Measurements from ENCODE around the gene SCAF1. TPM values are rescaled to one million over a fixed set of nuclear protein-coding genes. Genes with fewer than 3 reads are reported as not detected.

The SCAF1 gene
- total RNA-seq, 2 donors from 2014 or later = 84.8 to 94.5 TPM

GRCh38 chr19:49597703-49597974 lies 44.4 kb upstream of the SCAF1 start:
- H3K4me1 ChIP-seq (ENCODE audit: control insufficient read depth, insufficient read depth, low read length) = no peaks in the 10 kb centered on the region
- Mint-ChIP-seq H3K4me1 (peaks cover 9% of the 10 kb centered on the region), H3K36me3 (ENCODE audit: low read depth) (peaks cover 64% of the 10 kb centered on the region), H3K4me3 (no peak overlapping the region), H3K27ac (no peak overlapping the region), H3K27me3 (ENCODE audit: insufficient read depth) (no peaks in the 10 kb centered on the region), H3K9me3 (no peaks in the 10 kb centered on the region)
- H3K27ac ChIP-seq (ENCODE audit: low read depth, low read length) = no peak overlapping the region
- no peak overlapping the region for H3K9ac ChIP-seq (ENCODE audit: extremely low read depth, low read length, poor library complexity, severe bottlenecking)
- 95 to 97% methylated on average over 19 to 29 of the region's 29 CpGs for WGBS, 2 experiments (ENCODE audit: insufficient coverage in 1 of 2, insufficient read length in 1 of 2)
- H3K9me3 ChIP-seq (ENCODE audit: control insufficient read depth, low read length) = no peaks in the 10 kb centered on the region
- no peak for TF ChIP-seq CTCF (conservative IDR thresholded peaks at IDR 0.05)
- H3K36me3 ChIP-seq (ENCODE audit: control insufficient read depth, insufficient read depth, low read length) = peaks cover 55% of the 10 kb centered on the region
- no peak for DNase-seq
- no peaks in the 10 kb centered on the region for H3K27me3 ChIP-seq (ENCODE audit: control insufficient read depth, insufficient read depth, low read length, poor library complexity, severe bottlenecking)
- H3K4me3 ChIP-seq (ENCODE audit: low read length) = no peak overlapping the region

DNA sequence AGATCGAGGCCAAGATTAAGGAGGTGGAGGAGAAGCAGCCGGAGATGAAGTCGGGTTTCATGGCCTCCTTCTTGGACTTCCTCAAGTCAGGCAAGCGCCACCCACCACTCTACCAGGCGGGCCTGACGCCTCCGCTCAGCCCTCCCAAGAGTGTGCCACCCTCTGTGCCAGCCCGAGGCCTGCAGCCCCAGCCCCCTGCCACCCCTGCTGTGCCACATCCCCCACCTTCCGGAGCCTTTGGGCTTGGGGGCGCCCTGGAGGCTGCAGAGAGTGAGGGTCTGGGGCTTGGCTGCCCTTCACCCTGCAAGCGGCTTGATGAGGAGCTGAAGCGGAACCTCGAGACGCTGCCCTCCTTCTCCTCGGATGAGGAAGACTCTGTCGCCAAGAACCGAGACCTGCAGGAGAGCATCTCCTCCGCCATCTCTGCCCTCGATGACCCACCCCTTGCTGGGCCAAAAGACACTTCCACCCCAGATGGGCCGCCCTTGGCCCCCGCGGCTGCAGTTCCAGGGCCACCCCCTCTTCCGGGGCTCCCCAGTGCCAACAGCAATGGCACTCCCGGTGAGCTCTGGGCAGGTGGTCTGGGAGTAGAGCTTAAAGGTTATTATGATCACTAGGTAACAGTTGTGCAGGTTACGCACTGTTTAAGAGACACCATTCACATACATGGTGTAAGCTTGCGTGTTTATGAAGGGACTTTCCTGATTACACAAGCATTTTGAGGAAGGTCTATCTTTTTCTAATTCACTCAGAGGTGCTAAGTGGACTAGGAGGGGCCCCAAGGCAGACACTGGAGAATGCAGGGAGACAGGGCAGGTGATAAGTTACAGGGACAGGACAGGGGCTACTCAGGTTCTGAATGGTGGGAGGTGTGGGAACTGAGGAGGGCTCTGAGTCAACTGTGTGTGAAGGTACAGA lies 42.4 kb upstream of the SCAF1 start:
- H3K9me3 ChIP-seq (ENCODE audit: control insufficient read depth, low read length) = no peaks in the 10 kb centered on the region
- Mint-ChIP-seq H3K4me1 (no peaks in the 10 kb centered on the region), H3K27me3 (ENCODE audit: insufficient read depth) (no peaks in the 10 kb centered on the region), H3K36me3 (ENCODE audit: low read depth) (peaks cover 64% of the 10 kb centered on the region), H3K27ac (peak overlapping the region; percentile 39), H3K4me3 (no peak overlapping the region), H3K9me3 (no peaks in the 10 kb centered on the region)
- no peaks in the 10 kb centered on the region for H3K27me3 ChIP-seq (ENCODE audit: control insufficient read depth, insufficient read depth, low read length, poor library complexity, severe bottlenecking)
- WGBS, 2 experiments (ENCODE audit: insufficient coverage in 1 of 2, insufficient read length in 1 of 2) = 98% methylated on average over 16 to 26 of the region's 26 CpGs
- no peak overlapping the region for H3K9ac ChIP-seq (ENCODE audit: extremely low read depth, low read length, poor library complexity, severe bottlenecking)
- peaks cover 58% of the 10 kb centered on the region for H3K36me3 ChIP-seq (ENCODE audit: control insufficient read depth, insufficient read depth, low read length)
- DNase-seq = no peak
- no peak overlapping the region for H3K4me3 ChIP-seq (ENCODE audit: low read length)
- H3K4me1 ChIP-seq (ENCODE audit: control insufficient read depth, insufficient read depth, low read length) = no peaks in the 10 kb centered on the region
- no peak for TF ChIP-seq CTCF (conservative IDR thresholded peaks at IDR 0.05)
- no peak overlapping the region for H3K27ac ChIP-seq (ENCODE audit: low read depth, low read length)

DNA sequence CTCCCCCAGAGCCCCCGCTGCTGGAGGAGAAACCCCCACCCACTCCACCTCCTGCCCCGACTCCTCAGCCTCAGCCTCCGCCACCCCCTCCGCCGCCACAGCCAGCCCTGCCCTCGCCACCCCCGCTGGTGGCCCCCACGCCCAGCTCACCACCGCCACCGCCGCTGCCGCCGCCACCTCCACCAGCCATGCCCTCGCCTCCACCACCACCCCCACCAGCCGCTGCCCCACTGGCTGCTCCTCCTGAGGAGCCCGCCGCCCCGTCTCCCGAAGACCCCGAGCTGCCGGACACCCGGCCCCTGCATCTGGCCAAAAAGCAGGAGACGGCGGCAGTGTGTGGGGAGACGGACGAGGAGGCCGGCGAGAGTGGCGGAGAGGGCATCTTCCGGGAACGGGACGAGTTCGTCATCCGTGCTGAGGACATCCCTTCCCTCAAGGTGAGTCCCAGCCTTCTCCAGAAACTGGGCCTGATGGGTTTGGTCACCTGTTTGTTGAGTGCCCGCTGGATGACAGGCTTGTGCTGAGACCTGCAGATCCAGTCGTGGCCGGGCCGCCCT lies 40.4 kb upstream of the SCAF1 start:
- Mint-ChIP-seq H3K4me3 (no peak overlapping the region), H3K27ac (no peak overlapping the region), H3K27me3 (ENCODE audit: insufficient read depth) (no peaks in the 10 kb centered on the region), H3K4me1 (no peaks in the 10 kb centered on the region), H3K9me3 (no peaks in the 10 kb centered on the region), H3K36me3 (ENCODE audit: low read depth) (peaks cover 67% of the 10 kb centered on the region)
- DNase-seq = no peak
- H3K9me3 ChIP-seq (ENCODE audit: control insufficient read depth, low read length) = no peaks in the 10 kb centered on the region
- H3K36me3 ChIP-seq (ENCODE audit: control insufficient read depth, insufficient read depth, low read length) = peaks cover 72% of the 10 kb centered on the region
- WGBS, 2 experiments (ENCODE audit: insufficient coverage in 1 of 2, insufficient read length in 1 of 2) = 94 to 97% methylated on average over 6 to 33 of the region's 38 CpGs
- no peak overlapping the region for H3K4me3 ChIP-seq (ENCODE audit: low read length)
- no peak overlapping the region for H3K27ac ChIP-seq (ENCODE audit: low read depth, low read length)
- no peaks in the 10 kb centered on the region for H3K4me1 ChIP-seq (ENCODE audit: control insufficient read depth, insufficient read depth, low read length)
- H3K9ac ChIP-seq (ENCODE audit: extremely low read depth, low read length, poor library complexity, severe bottlenecking) = no peak overlapping the region
- H3K27me3 ChIP-seq (ENCODE audit: control insufficient read depth, insufficient read depth, low read length, poor library complexity, severe bottlenecking) = no peaks in the 10 kb centered on the region
- no peak for TF ChIP-seq CTCF (conservative IDR thresholded peaks at IDR 0.05)

Data from endodermal cell (in vitro differentiated cells).